Keratinocyte (primary cell): ENCODE results near the gene CWC27. TPM values are rescaled to one million over a fixed set of nuclear protein-coding genes. Genes with fewer than 3 reads are reported as not detected.

ENCODE experiments used
- DNase-seq: peaks from one replicate; pipeline ENCODE4 v3.0.0-alpha.2; 2011; ENCODE audit warnings: low read depth, missing footprints, low spot score
- FAIRE-seq: peaks from 2 replicates; lab custom pipeline; 2011; peaks lifted over from hg19 to GRCh38; lab: Jason Lieb, UNC
- H2AFZ ChIP-seq: 2 replicates; pipeline ENCODE4 v1.6.0; 2012; ENCODE audit warnings: low read length, control low read depth, inconsistent platforms; ENCODE audit not compliant: control insufficient read depth
- H3K27ac ChIP-seq: 2 replicates; pipeline ENCODE4 v1.5.1; 2011; ENCODE audit warnings: low read length; ENCODE audit not compliant: control insufficient read depth, insufficient read depth
- H3K27me3 ChIP-seq: 3 replicates; pipeline ENCODE4 v1.6.0; 2011; ENCODE audit warnings: low read length; ENCODE audit not compliant: control insufficient read depth, insufficient read depth; ENCODE audit errors: extremely low read depth
- H3K36me3 ChIP-seq, 2 experiments: 2 replicates in 1 of 2; 3 replicates in 1 of 2; pipeline ENCODE4 v1.5.1; 2011; ENCODE audit warnings: low read length in 2 of 2, mild to moderate bottlenecking in 1 of 2; ENCODE audit not compliant: control insufficient read depth in 2 of 2, insufficient read depth in 2 of 2; ENCODE audit errors: extremely low read depth in 1 of 2
- H3K4me1 ChIP-seq: 3 replicates; pipeline ENCODE4 v1.5.1; 2011; ENCODE audit warnings: low read length; ENCODE audit not compliant: control insufficient read depth, insufficient read depth; ENCODE audit errors: extremely low read depth
- H3K4me2 ChIP-seq: 3 replicates; pipeline ENCODE4 v1.6.0; 2011; ENCODE audit warnings: low read depth, low read length; ENCODE audit not compliant: control insufficient read depth, insufficient read depth; ENCODE audit errors: extremely low read depth
- H3K4me3 ChIP-seq, 3 experiments: fragments of 200-600 bp in 1 of 3; sonication (generic) in 1 of 3; 2 replicates in 2 of 3; 3 replicates in 1 of 3; pipeline ENCODE4 v1.5.1; 2011 to 2016; ENCODE audit warnings: low read length in 3 of 3, mild to moderate bottlenecking in 3 of 3, control low read depth in 2 of 3, inconsistent platforms in 1 of 3, low read depth in 1 of 3, mixed read lengths in 1 of 3, mixed run types in 1 of 3, moderate library complexity in 1 of 3; ENCODE audit not compliant: control insufficient read depth in 2 of 3, insufficient read depth in 2 of 3; ENCODE audit errors: extremely low read depth in 1 of 3
- H3K79me2 ChIP-seq: 2 replicates; pipeline ENCODE4 v1.6.0; 2012; ENCODE audit warnings: low read length; ENCODE audit not compliant: control insufficient read depth, insufficient read depth
- H3K9ac ChIP-seq: 3 replicates; pipeline ENCODE4 v1.6.0; 2011; ENCODE audit warnings: low read length; ENCODE audit not compliant: control insufficient read depth, insufficient read depth; ENCODE audit errors: extremely low read depth
- H3K9me1 ChIP-seq: 3 replicates; pipeline ENCODE4 v1.6.0; 2011; ENCODE audit warnings: low read length; ENCODE audit not compliant: control insufficient read depth, insufficient read depth; ENCODE audit errors: extremely low read depth
- H3K9me3 ChIP-seq: 2 replicates; pipeline ENCODE4 v1.5.1; 2012; ENCODE audit warnings: low read depth, low read length; ENCODE audit not compliant: control insufficient read depth
- H4K20me1 ChIP-seq: 3 replicates; pipeline ENCODE4 v1.6.0; 2011; ENCODE audit warnings: low read length; ENCODE audit not compliant: control insufficient read depth, insufficient read depth; ENCODE audit errors: extremely low read depth
- CTCF ChIP-seq, 3 experiments: IDR thresholded peaks in 1 of 3; conservative IDR thresholded peaks in 1 of 3; optimal IDR thresholded peaks in 1 of 3; 2 replicates in 2 of 3; 3 replicates in 1 of 3; pipeline versions ENCODE3 to v1.5.1; 2011; ENCODE audit warnings: low read length in 3 of 3, mild to moderate bottlenecking in 3 of 3, moderate library complexity in 2 of 3, control low read depth in 1 of 3, inconsistent platforms in 1 of 3; ENCODE audit not compliant: insufficient read depth in 2 of 3; ENCODE audit errors: extremely low read depth in 1 of 3
- EZH2 ChIP-seq: IDR thresholded peaks from one replicate; pipeline ENCODE4 v1.6.1; 2012; ENCODE audit warnings: inconsistent platforms, mild to moderate bottlenecking, low read length, moderate library complexity
- dilution Hi-C: fragments of 300-500 bp; cut with MboI; formaldehyde crosslinking; loops from one replicate; pipeline ENCODE4 v1.7.0; 2020; ENCODE audit warnings: low sequenced_read_pairs; ENCODE audit not compliant: extremely low pct_ligation_motif_present
- polyA plus RNA-seq, 5 experiments: library from polyadenylated mRNA; depleted of rRNA in 3 of 5; stranded (reverse) in 3 of 5; stranded (forward) in 1 of 5; unstranded in 1 of 5; fragments of >200 nt; gene quantifications; 1 replicate in 1 of 5; 2 replicates in 3 of 5; 3 replicates in 1 of 5; pipeline versions ENCODE4 v1.2.1 to v1.2.3, GENCODE V29; 2011 to 2012; ENCODE audit warnings: missing spikeins in 2 of 5, low read depth in 1 of 5, low replicate concordance in 1 of 5

Gene CWC27
- polyA plus RNA-seq, 1 donor (not counting 4 experiments of a cell fraction or from before 2014, with no cell fraction given), result 31.8 TPM

- Histone ChIP-seq H3K4me2 (no peak overlapping the region), H3K9ac (no peak overlapping the region), H3K4me1 (peaks cover 18% of the 10 kb centered on the region), H3K9me3 (no peaks in the 10 kb centered on the region), H2AFZ (no peak overlapping the region), H3K4me3 (no peak overlapping the region), H4K20me1 (no peaks in the 10 kb centered on the region), H3K9me1 (no peaks in the 10 kb centered on the region), H3K36me3 (no peaks in the 10 kb centered on the region), H3K27ac (no peak overlapping the region), H3K27me3 (no peaks in the 10 kb centered on the region), H3K79me2 (no peaks in the 10 kb centered on the region)
- FAIRE-seq (no peak), DNase-seq (no peak)
- no peak for TF ChIP-seq CTCF (optimal IDR thresholded peaks at IDR 0.05 in 1 of 3, IDR thresholded peaks at IDR 0.05 in 1 of 3, conservative IDR thresholded peaks at IDR 0.05 in 1 of 3; ENCODE audit: extremely low read depth in 1 of 3, insufficient read depth in 2 of 3, low read length in 3 of 3)
- TF ChIP-seq EZH2, result no peak
- dilution Hi-C loops, result no loop called here
Observed at GRCh38 chr5:64836190-64836755, 67.5 kb downstream of the CWC27 start.

GRCh38 chr5:64836786-64837185, 68.1 kb downstream of the CWC27 start:
- Histone ChIP-seq H4K20me1 (no peaks in the 10 kb centered on the region), H3K9me1 (no peaks in the 10 kb centered on the region), H3K79me2 (no peaks in the 10 kb centered on the region), H2AFZ (no peak overlapping the region), H3K4me3 (no peak overlapping the region), H3K27ac (no peak overlapping the region), H3K9me3 (no peaks in the 10 kb centered on the region), H3K36me3 (no peaks in the 10 kb centered on the region), H3K4me2 (no peak overlapping the region), H3K27me3 (no peaks in the 10 kb centered on the region), H3K4me1 (peaks cover 18% of the 10 kb centered on the region), H3K9ac (no peak overlapping the region)
- DNase-seq, result no peak
- TF ChIP-seq EZH2, result no peak
- no peak for TF ChIP-seq CTCF (optimal IDR thresholded peaks at IDR 0.05 in 1 of 3, IDR thresholded peaks at IDR 0.05 in 1 of 3, conservative IDR thresholded peaks at IDR 0.05 in 1 of 3; ENCODE audit: extremely low read depth in 1 of 3, insufficient read depth in 2 of 3, low read length in 3 of 3)
- dilution Hi-C loops, result no loop called here
- FAIRE-seq, result no peak
